B cell (primary cell): ENCODE measurements around the gene CNPY3. TPM values are rescaled to one million over a fixed set of nuclear protein-coding genes. Genes with fewer than 3 reads are reported as not detected.

ENCODE experiments used
- ATAC-seq: fragments of 200-7000 bp; cut with Tn5 transposase; one replicate; pipeline ENCODE4 v1.10.0; 2021; ENCODE audit warnings: low read depth, mild to moderate bottlenecking, moderate number of reproducible peaks, moderate library complexity
- CTCF ChIA-PET: fragments of 350-600 bp; sonication (Branson Sonifier 250); formaldehyde crosslinking; loops from one replicate; lab custom pipeline; 2021; ENCODE audit warnings: antibody characterized with exemption, inconsistent platforms; lab: Charles Lee
- POLR2A ChIA-PET: fragments of 350-600 bp; sonication (Branson Sonifier 250); formaldehyde crosslinking; loops from one replicate; lab custom pipeline; 2021; ENCODE audit warnings: antibody characterized with exemption; lab: Charles Lee
- DNase-seq: peaks from one replicate; pipeline ENCODE4 v3.0.0; 2013
- H2AFZ ChIP-seq: 2 replicates; pipeline ENCODE4 v1.6.1; 2012; ENCODE audit warnings: mild to moderate bottlenecking, low read depth, low read length; ENCODE audit not compliant: insufficient read depth, poor library complexity, severe bottlenecking
- H3K27ac ChIP-seq, 2 donors: 1 replicate in 1 of 2; 2 replicates in 1 of 2; pipeline ENCODE4 v1.5.1; 2012 to 2013; ENCODE audit warnings: low read length in 2 of 2, mild to moderate bottlenecking in 2 of 2, moderate library complexity in 1 of 2
- H3K27me3 ChIP-seq, 4 experiments: fragments of 200-600 bp in 1 of 4; sonication (generic) in 1 of 4; replicated peaks in 1 of 4; 1 replicate in 2 of 4; 2 replicates in 2 of 4; pipeline versions ENCODE4 v1.6.1 to v1.7.0; 2013 to 2016; ENCODE audit warnings: low read length in 3 of 4, mild to moderate bottlenecking in 2 of 4, mixed read lengths in 1 of 4, moderate library complexity in 1 of 4; ENCODE audit not compliant: insufficient read depth in 4 of 4, control insufficient read depth in 3 of 4; ENCODE audit errors: control extremely low read depth in 1 of 4
- H3K36me3 ChIP-seq, 2 experiments: replicated peaks in 1 of 2; 1 replicate in 1 of 2; 2 replicates in 1 of 2; pipeline versions ENCODE4 v1.6.1 to v1.7.1; 2013; ENCODE audit warnings: low read length in 1 of 2; ENCODE audit not compliant: insufficient read depth in 2 of 2, control insufficient read depth in 1 of 2; ENCODE audit errors: control extremely low read depth in 1 of 2, extremely low read depth in 1 of 2
- H3K4me1 ChIP-seq, 2 donors: fragments of 200-600 bp in 1 of 2; sonication (generic) in 1 of 2; 1 replicate in 1 of 2; 2 replicates in 1 of 2; pipeline versions ENCODE4 v1.5.1 to v1.6.1; 2013 to 2017; ENCODE audit warnings: low read length in 2 of 2; ENCODE audit not compliant: control insufficient read depth in 2 of 2, insufficient read depth in 2 of 2
- H3K4me2 ChIP-seq: replicated peaks from 2 replicates; pipeline ENCODE3; 2012; ENCODE audit warnings: mild to moderate bottlenecking, low read depth, low read length; ENCODE audit not compliant: poor library complexity, severe bottlenecking
- H3K4me3 ChIP-seq, 5 experiments: fragments of 200-600 bp in 1 of 5; sonication (generic) in 1 of 5; 1 replicate in 3 of 5; 2 replicates in 2 of 5; pipeline versions ENCODE4 v1.5.1 to v1.7.0; 2011 to 2016; ENCODE audit warnings: low read length in 4 of 5, mild to moderate bottlenecking in 4 of 5, low read depth in 2 of 5, control low read depth in 1 of 5, moderate library complexity in 1 of 5; ENCODE audit not compliant: insufficient read depth in 1 of 5; ENCODE audit errors: control extremely low read depth in 1 of 5, extremely low read depth in 1 of 5
- H3K79me2 ChIP-seq: fragments of 200-600 bp; sonication (generic); one replicate; pipeline ENCODE4 v1.6.0; 2016; ENCODE audit warnings: low read length; ENCODE audit not compliant: control insufficient read depth, insufficient read depth
- H3K9ac ChIP-seq: fragments of 200-600 bp; sonication (generic); 2 replicates; pipeline ENCODE4 v1.6.1; 2017; ENCODE audit warnings: mild to moderate bottlenecking, low read length, moderate library complexity
- H3K9me3 ChIP-seq, 3 donors: one replicate each; pipeline versions ENCODE4 v1.6.1 to v1.7.1; 2013; ENCODE audit warnings: low read length in 2 of 3; ENCODE audit not compliant: control insufficient read depth in 2 of 3, insufficient read depth in 1 of 3; ENCODE audit errors: control extremely low read depth in 1 of 3
- H4K20me1 ChIP-seq: 2 replicates; pipeline ENCODE4 v1.6.0; 2012; ENCODE audit warnings: mild to moderate bottlenecking, low read length; ENCODE audit not compliant: insufficient read depth, control insufficient read depth, poor library complexity, severe bottlenecking
- H3K27ac Mint-ChIP-seq: one replicate; pipeline ENCODE4 v1.8.0; 2021; ENCODE audit warnings: mixed read lengths
- H3K27me3 Mint-ChIP-seq: one replicate; pipeline ENCODE4 v1.8.0; 2021; ENCODE audit warnings: mixed read lengths
- H3K4me1 Mint-ChIP-seq: one replicate; pipeline ENCODE4 v1.8.0; 2021; ENCODE audit warnings: mixed read lengths
- H3K4me3 Mint-ChIP-seq: one replicate; pipeline ENCODE4 v1.8.0; 2021; ENCODE audit warnings: mixed read lengths
- H3K9me3 Mint-ChIP-seq: one replicate; pipeline ENCODE4 v1.8.0; 2022; ENCODE audit warnings: mixed read lengths; ENCODE audit not compliant: insufficient read depth
- EZH2 ChIP-seq: IDR thresholded peaks from 2 replicates; pipeline ENCODE4 v1.6.1; 2012; ENCODE audit warnings: borderline replicate concordance, low read depth, mild to moderate bottlenecking, moderate library complexity, low read length; ENCODE audit not compliant: insufficient read depth, poor library complexity, severe bottlenecking
- WGBS: methylation state at CpG from one replicate; pipeline ENCODE4 v1.1.5; 2013; ENCODE audit warnings: missing lambda C conversion rate; ENCODE audit not compliant: insufficient coverage; 5-methylcytosine and 5-hydroxymethylcytosine counted together
- intact Hi-C: fragments of 100-400 bp; cut with micrococcal nuclease; formaldehyde crosslinking; loops from one replicate; pipeline ENCODE4 v1.10.0; 2022
- polyA plus RNA-seq: library from polyadenylated mRNA; depleted of rRNA; stranded (reverse); fragments of >200 nt; gene quantifications from 2 replicates; pipeline ENCODE4 v1.2.3, GENCODE V29; 2012
- total RNA-seq, 2 donors: library from RNA; stranded (reverse); fragments of 120-200 nt in 1 of 2; gene quantifications; 1 replicate in 1 of 2; 2 replicates in 1 of 2; pipeline versions ENCODE4 v1.2.3 to v1.2.4, GENCODE V29; 2013 to 2022
- TF ChIP-seq, protein P1 (sequence below): fragments of 200-600 bp; IDR thresholded peaks from one replicate; pipeline ENCODE4 v1.8.0; 2022; ENCODE audit warnings: antibody characterized with exemption, mild to moderate bottlenecking

Gene CNPY3
- total and polyA plus RNA-seq, 2 donors (not counting 1 experiment from before 2014, with no cell fraction given), result 123 to 163 TPM

DNA sequence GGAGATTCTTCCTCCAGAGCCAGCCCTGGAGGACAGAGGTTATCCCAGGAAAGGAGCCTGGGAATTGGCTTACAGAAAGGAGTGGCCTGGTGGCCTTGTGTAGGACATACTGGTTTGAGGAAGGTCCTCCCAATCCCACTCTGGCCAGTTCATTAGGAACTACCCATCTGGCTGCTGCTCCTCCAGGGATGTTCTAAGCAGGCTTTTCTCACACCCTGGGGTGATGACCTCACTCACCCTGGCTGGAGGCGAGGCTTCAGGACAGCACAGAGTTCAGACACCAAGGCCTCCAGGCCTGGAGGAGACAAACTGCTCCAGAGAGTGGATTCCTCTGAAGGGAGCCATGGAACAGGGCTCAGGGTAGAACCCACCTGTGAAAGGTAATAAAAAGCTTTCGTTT lies 40.2 kb downstream of the CNPY3 start:
- Histone ChIP-seq H2AFZ (no peak overlapping the region), H3K9ac (no peak overlapping the region), H3K27ac (no peak overlapping the region), H3K4me1 (no peaks in the 10 kb centered on the region), H3K36me3 (peaks cover 0 to 61% of the 10 kb centered on the region in 2 experiments), H3K27me3 (no peaks in the 10 kb centered on the region), H3K4me3 (no peak overlapping the region), H4K20me1 (peaks cover 8% of the 10 kb centered on the region), H3K79me2 (no peaks in the 10 kb centered on the region), H3K4me2 (no peak overlapping the region), H3K9me3 (no peaks in the 10 kb centered on the region)
- ATAC-seq (no peak), DNase-seq (no peak)
- no peak for TF ChIP-seq EZH2
- TF ChIP-seq, protein P1, sequence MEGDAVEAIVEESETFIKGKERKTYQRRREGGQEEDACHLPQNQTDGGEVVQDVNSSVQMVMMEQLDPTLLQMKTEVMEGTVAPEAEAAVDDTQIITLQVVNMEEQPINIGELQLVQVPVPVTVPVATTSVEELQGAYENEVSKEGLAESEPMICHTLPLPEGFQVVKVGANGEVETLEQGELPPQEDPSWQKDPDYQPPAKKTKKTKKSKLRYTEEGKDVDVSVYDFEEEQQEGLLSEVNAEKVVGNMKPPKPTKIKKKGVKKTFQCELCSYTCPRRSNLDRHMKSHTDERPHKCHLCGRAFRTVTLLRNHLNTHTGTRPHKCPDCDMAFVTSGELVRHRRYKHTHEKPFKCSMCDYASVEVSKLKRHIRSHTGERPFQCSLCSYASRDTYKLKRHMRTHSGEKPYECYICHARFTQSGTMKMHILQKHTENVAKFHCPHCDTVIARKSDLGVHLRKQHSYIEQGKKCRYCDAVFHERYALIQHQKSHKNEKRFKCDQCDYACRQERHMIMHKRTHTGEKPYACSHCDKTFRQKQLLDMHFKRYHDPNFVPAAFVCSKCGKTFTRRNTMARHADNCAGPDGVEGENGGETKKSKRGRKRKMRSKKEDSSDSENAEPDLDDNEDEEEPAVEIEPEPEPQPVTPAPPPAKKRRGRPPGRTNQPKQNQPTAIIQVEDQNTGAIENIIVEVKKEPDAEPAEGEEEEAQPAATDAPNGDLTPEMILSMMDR, result no peak
- Mint-ChIP-seq H3K4me3 (no peak overlapping the region), H3K27ac (no peak overlapping the region), H3K9me3 (no peaks in the 10 kb centered on the region), H3K4me1 (peaks cover 5% of the 10 kb centered on the region), H3K27me3 (no peaks in the 10 kb centered on the region)
- 94% methylated on average over 2 of the region's 2 CpGs for WGBS
- POLR2A ChIA-PET, result no interaction called here
- CTCF ChIA-PET, result no interaction called here
- intact Hi-C loops, result no loop called here

DNA sequence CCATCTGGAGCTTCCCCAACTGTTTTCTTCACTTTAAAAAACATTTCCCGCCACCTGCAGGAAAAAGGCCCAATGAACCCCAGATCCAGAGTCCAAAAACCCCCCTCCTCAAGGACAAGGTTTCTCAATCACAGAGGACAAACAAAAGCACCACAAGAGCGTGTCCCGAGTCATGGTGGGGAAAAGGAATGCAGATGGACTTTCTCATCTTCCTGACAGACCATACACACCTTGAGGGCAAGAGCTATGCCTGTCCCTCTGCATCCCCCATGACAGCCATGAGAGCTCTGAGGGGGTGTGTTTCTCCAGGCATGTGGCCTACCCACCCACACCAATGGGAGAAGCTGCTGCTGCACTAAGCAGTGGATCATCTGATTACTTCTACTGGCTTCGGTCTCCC lies 40.7 kb downstream of the CNPY3 start:
- ChIA-PET CTCF (no interaction called here), POLR2A (no interaction called here)
- Histone ChIP-seq H3K9me3 (no peaks in the 10 kb centered on the region), H3K4me2 (no peak overlapping the region), H3K4me1 (no peaks in the 10 kb centered on the region), H3K36me3 (peaks cover 0 to 61% of the 10 kb centered on the region in 2 experiments), H3K9ac (no peak overlapping the region), H4K20me1 (peaks cover 8% of the 10 kb centered on the region), H3K79me2 (peaks cover 1% of the 10 kb centered on the region), H2AFZ (no peak overlapping the region), H3K4me3 (no peak overlapping the region), H3K27me3 (no peaks in the 10 kb centered on the region), H3K27ac (no peak overlapping the region)
- no peaks in the 10 kb centered on the region for H3K9me3 Mint-ChIP-seq
- no peak for DNase-seq
- H3K4me3 Mint-ChIP-seq, result no peak overlapping the region
- no peak for ATAC-seq
- 100% methylated on average over 1 of the region's 4 CpGs for WGBS
- H3K27ac Mint-ChIP-seq, result no peak overlapping the region
- TF ChIP-seq EZH2, result no peak
- TF ChIP-seq, protein P1, result no peak
- peaks cover 6% of the 10 kb centered on the region for H3K4me1 Mint-ChIP-seq
- no peaks in the 10 kb centered on the region for H3K27me3 Mint-ChIP-seq
- intact Hi-C loops, result no loop called here
